ENCODE data around the gene GCN1.

Gene GCN1

DNA sequence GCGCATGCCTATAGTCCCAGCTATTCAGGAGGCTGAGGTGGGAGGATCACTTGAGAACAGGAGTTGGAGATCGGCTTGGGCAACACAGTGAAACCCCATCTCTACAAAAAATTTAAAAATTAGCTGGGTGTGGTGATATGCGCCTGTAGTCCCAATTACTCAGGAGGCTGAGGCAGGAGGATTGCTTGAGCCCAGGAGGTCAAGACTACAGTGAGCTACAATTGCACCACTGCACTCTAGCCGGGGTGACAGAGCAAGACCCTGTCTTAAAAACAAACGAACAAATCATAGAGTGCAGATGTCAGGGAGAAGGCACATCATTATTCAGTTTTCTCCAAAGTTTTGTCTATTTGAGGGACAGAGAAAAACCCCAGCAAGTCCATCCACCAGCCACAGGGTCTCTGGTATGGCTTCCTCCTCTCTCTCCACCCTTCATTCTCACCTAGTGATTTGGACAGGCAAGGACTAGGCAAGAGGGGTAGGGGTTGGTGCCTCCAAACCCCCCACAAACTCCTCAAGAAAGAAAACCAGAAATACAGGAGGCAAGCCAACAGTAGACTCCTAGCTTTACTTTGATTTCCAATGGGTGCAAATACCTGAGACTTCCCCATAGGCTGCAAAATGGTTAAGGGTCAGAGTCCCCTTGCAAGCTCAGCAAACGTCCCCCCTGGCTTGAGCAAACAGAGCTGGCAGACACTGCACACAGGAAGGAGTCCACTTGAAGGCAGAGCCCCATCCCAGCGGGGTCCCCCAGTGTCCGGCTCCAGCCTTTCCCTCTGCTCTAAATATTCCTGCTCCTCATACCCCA, 32.9 kb upstream of the GCN1 start (continued):
- TF ChIP-seq, protein P1, sequence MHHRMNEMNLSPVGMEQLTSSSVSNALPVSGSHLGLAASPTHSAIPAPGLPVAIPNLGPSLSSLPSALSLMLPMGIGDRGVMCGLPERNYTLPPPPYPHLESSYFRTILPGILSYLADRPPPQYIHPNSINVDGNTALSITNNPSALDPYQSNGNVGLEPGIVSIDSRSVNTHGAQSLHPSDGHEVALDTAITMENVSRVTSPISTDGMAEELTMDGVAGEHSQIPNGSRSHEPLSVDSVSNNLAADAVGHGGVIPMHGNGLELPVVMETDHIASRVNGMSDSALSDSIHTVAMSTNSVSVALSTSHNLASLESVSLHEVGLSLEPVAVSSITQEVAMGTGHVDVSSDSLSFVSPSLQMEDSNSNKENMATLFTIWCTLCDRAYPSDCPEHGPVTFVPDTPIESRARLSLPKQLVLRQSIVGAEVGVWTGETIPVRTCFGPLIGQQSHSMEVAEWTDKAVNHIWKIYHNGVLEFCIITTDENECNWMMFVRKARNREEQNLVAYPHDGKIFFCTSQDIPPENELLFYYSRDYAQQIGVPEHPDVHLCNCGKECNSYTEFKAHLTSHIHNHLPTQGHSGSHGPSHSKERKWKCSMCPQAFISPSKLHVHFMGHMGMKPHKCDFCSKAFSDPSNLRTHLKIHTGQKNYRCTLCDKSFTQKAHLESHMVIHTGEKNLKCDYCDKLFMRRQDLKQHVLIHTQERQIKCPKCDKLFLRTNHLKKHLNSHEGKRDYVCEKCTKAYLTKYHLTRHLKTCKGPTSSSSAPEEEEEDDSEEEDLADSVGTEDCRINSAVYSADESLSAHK (tag by site-specific recombination; IDR thresholded peaks at IDR 0.05), result no peak
- TF ChIP-seq ZNF140 (tag by site-specific recombination; IDR thresholded peaks at IDR 0.05) (no peak), ZFHX2 (tag by site-specific recombination; conservative IDR thresholded peaks at IDR 0.05) (no peak), ZNF19 (tag by site-specific recombination; IDR thresholded peaks at IDR 0.05; ENCODE audit: low read depth) (no peak), ZNF585B (tag by site-specific recombination; IDR thresholded peaks at IDR 0.05) (no peak)

DNA sequence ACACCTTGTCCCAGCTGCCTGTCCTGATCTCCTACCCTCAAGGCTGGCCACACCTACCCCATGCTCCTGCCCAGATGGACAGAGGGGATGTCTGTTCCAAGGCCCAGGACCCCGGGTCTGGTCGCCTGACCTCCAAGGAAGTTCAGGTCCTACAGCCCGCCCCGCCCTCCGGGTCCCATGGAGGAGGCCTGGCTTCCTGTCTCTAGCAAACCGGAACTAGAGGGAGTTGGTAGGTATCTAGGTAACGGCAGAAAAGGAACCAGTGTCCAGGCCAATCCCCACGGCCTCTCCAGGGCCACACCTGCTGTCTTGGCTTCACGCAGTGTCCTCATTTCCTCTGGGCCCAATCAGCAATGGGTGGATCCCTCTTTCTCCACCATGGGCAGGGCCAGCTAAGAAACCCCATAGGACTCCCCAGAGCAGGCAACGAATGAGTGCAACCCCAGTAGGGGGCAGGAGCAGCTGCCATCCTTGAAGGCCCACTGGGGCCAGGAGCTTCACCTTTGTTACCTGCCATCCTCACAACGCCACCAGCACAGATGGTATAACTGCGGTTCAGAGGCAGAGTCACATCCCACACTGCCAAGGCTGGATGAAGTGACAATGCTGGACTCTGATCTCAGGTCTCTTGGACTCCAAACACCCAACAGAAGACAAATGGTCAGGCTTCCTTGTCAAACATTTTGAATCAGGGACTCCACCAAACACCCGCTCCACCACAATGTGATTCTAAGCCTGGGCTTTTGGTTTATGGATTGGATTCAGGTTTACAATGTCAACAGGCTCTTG, 31.5 kb upstream of the GCN1 start:
- peaks cover 29% of the 10 kb centered on the region for H3K4me1 ChIP-seq (ENCODE audit: control insufficient read depth, insufficient read depth, low read length)
- CTCF ChIA-PET, result interaction anchor here (0.5 to 14.3 kb wide), 9 partner anchors 23 to 393 kb away, joined by 3 to 581 read pairs (median 4); partner anchors contain the start of genes PXN, RNU4-1, RNU4-2 and RPLP0
- POLR2A ChIA-PET, result interaction anchor here (0.5 to 10.5 kb wide), 3 partner anchors 25 to 76 kb away, joined by 3 to 194 read pairs (median 163); partner anchors contain the start of genes RNU4-1, RNU4-2, RPLP0 and SIRT4
- no peaks in the 10 kb centered on the region for H3K9me3 ChIP-seq (ENCODE audit: control insufficient read depth, insufficient read depth, low read depth, low read length)
- H3K4me3 ChIP-seq (ENCODE audit: low read depth, low read length), result no peak overlapping the region
- no peak overlapping the region for H3K27ac ChIP-seq (ENCODE audit: extremely low read depth, low read depth, low read length)
- peaks cover 0 to 35% of the 10 kb centered on the region in 2 experiments; a peak in 1 of 3 replicates for H3K36me3 ChIP-seq (ENCODE audit: control insufficient read depth in 2 of 2, insufficient read depth in 1 of 2, low read length in 2 of 2)
- peak; percentile 25; the same call in 1 of the 2 replicates for TF ChIP-seq KLF1 (tag by site-specific recombination; IDR thresholded peaks at IDR 0.05)
- TF ChIP-seq, protein P2, sequence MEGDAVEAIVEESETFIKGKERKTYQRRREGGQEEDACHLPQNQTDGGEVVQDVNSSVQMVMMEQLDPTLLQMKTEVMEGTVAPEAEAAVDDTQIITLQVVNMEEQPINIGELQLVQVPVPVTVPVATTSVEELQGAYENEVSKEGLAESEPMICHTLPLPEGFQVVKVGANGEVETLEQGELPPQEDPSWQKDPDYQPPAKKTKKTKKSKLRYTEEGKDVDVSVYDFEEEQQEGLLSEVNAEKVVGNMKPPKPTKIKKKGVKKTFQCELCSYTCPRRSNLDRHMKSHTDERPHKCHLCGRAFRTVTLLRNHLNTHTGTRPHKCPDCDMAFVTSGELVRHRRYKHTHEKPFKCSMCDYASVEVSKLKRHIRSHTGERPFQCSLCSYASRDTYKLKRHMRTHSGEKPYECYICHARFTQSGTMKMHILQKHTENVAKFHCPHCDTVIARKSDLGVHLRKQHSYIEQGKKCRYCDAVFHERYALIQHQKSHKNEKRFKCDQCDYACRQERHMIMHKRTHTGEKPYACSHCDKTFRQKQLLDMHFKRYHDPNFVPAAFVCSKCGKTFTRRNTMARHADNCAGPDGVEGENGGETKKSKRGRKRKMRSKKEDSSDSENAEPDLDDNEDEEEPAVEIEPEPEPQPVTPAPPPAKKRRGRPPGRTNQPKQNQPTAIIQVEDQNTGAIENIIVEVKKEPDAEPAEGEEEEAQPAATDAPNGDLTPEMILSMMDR (tag by site-specific recombination; IDR thresholded peaks at IDR 0.05), result no peak
- no peak for TF ChIP-seq ZNF654 (tag by site-specific recombination; IDR thresholded peaks at IDR 0.05; ENCODE audit: low read depth)
- TF ChIP-seq SP2 (tag by site-specific recombination; IDR thresholded peaks at IDR 0.05), result peak; percentile 53
- no peak for TF ChIP-seq ZNF768 (tag by site-specific recombination; IDR thresholded peaks at IDR 0.05)

DNA sequence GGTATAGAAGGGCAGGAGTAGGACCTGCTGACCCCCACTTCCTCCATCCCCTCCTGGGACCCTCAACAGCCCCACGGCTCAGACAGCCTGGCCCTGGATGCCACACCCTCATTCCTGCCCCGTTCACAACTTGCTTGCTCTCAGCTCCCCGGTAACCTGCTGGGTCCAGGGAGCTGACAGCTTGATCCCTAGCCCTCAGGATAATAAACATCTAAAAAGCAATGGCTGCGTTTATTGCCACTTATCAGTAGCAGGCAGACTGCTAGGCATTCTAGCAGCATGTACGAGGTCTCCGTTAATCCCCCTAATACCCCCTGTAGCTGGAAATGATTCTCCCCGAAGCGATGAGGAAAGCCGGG, 30.7 kb upstream of the GCN1 start:
- ChIA-PET CTCF (interaction anchor here (0.6 to 14.3 kb wide), 4 partner anchors 9 to 394 kb away, joined by 3 to 581 read pairs (median 4); partner anchors contain the start of genes PXN and RPLP0), POLR2A (interaction anchor here (9.2 to 10.5 kb wide), 2 partner anchors 24 to 66 kb away, joined by 163 to 194 read pairs; partner anchors contain the start of genes RNU4-1, RNU4-2 and RPLP0)
- no peaks in the 10 kb centered on the region for H3K9me3 ChIP-seq (ENCODE audit: control insufficient read depth, insufficient read depth, low read depth, low read length)
- no peak overlapping the region for H3K4me3 ChIP-seq (ENCODE audit: low read depth, low read length)
- peaks cover 22% of the 10 kb centered on the region for H3K4me1 ChIP-seq (ENCODE audit: control insufficient read depth, insufficient read depth, low read length)
- no peak overlapping the region for H3K27ac ChIP-seq (ENCODE audit: extremely low read depth, low read depth, low read length)
- H3K36me3 ChIP-seq (ENCODE audit: control insufficient read depth in 2 of 2, insufficient read depth in 1 of 2, low read length in 2 of 2), result peaks cover 0 to 43% of the 10 kb centered on the region in 2 experiments; a peak in 1 of 3 replicates
- TF ChIP-seq ZNF747 (tag by site-specific recombination; IDR thresholded peaks at IDR 0.05) (no peak), ZNF23 (tag by site-specific recombination; IDR thresholded peaks at IDR 0.05; ENCODE audit: borderline replicate concordance) (no peak), ZNF626 (tag by site-specific recombination; IDR thresholded peaks at IDR 0.05) (no peak), REPIN1 (tag by site-specific recombination; IDR thresholded peaks at IDR 0.05; ENCODE audit: low read depth) (no peak), ZNF202 (tag by site-specific recombination; IDR thresholded peaks at IDR 0.05; ENCODE audit: borderline replicate concordance) (no peak), KLF7 (tag by site-specific recombination; IDR thresholded peaks at IDR 0.05; ENCODE audit: borderline replicate concordance) (0 out of 2 replicates have a peak, but pooled peaks have one; percentile 5), ZNF121 (tag by site-specific recombination; IDR thresholded peaks at IDR 0.05) (peak; percentile 72; the same call in 1 of the 2 replicates), ZSCAN23 (tag by site-specific recombination; IDR thresholded peaks at IDR 0.05) (no peak), ZNF768 (tag by site-specific recombination; IDR thresholded peaks at IDR 0.05) (no peak)
- TF ChIP-seq, protein P3, sequence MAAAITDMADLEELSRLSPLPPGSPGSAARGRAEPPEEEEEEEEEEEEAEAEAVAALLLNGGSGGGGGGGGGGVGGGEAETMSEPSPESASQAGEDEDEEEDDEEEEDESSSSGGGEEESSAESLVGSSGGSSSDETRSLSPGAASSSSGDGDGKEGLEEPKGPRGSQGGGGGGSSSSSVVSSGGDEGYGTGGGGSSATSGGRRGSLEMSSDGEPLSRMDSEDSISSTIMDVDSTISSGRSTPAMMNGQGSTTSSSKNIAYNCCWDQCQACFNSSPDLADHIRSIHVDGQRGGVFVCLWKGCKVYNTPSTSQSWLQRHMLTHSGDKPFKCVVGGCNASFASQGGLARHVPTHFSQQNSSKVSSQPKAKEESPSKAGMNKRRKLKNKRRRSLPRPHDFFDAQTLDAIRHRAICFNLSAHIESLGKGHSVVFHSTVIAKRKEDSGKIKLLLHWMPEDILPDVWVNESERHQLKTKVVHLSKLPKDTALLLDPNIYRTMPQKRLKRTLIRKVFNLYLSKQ (tag by site-specific recombination; IDR thresholded peaks at IDR 0.05; ENCODE audit: borderline replicate concordance), result no peak
- TF ChIP-seq, protein P4, sequence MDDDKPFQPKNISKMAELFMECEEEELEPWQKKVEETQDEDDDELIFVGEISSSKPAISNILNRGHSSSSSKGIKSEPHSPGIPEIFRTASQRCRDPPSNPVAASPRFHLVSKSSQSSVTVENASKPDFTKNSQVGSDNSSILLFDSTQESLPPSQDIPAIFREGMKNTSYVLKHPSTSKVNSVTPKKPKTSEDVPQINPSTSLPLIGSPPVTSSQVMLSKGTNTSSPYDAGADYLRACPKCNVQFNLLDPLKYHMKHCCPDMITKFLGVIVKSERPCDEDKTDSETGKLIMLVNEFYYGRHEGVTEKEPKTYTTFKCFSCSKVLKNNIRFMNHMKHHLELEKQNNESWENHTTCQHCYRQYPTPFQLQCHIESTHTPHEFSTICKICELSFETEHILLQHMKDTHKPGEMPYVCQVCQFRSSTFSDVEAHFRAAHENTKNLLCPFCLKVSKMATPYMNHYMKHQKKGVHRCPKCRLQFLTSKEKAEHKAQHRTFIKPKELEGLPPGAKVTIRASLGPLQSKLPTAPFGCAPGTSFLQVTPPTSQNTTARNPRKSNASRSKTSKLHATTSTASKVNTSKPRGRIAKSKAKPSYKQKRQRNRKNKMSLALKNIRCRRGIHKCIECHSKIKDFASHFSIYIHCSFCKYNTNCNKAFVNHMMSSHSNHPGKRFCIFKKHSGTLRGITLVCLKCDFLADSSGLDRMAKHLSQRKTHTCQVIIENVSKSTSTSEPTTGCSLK (tag by site-specific recombination; IDR thresholded peaks at IDR 0.05), result no peak
